Activated CD8-positive, alpha-beta memory T cell treated with anti-CD3 and anti-CD28 coated beads, Interleukin-2, amount 50 U/mL, for 1 hour (primary cell): Measurements from ENCODE around the gene KIFAP3.
"Not testable (repeated sequence)": the region's sequence is repeated elsewhere in the genome, so short reads cannot be mapped to it uniquely, and the experiment has no call there.

Experiments used
- DNase-seq: peaks from one replicate; pipeline ENCODE4 v3.0.0-alpha.2; 2020; ENCODE audit errors: extremely low read depth

The KIFAP3 gene

GRCh38 chr1:170063109-170063826 lies 11.2 kb downstream of the KIFAP3 start:
- DNase-seq: no peak

GRCh38 chr1:170061676-170062075 lies 12.8 kb downstream of the KIFAP3 start:
- not testable (repeated sequence) for DNase-seq

- DNase-seq: not testable (repeated sequence)
Observed at GRCh38 chr1:170060015-170060520, 14.4 kb downstream of the KIFAP3 start.

- no peak for DNase-seq
Observed at GRCh38 chr1:170049176-170049800, 25.2 kb downstream of the KIFAP3 start.

GRCh38 chr1:170048515-170048914 lies 26.0 kb downstream of the KIFAP3 start:
- no peak for DNase-seq

GRCh38 chr1:170044187-170044586 lies 30.3 kb downstream of the KIFAP3 start:
- DNase-seq: no peak

GRCh38 chr1:170041423-170042192 lies 32.9 kb downstream of the KIFAP3 start:
- no peak for DNase-seq

- DNase-seq: no peak
Observed at GRCh38 chr1:170032531-170033280, 41.8 kb downstream of the KIFAP3 start.

GRCh38 chr1:170030212-170030611 lies 44.3 kb downstream of the KIFAP3 start:
- no peak for DNase-seq

- no peak for DNase-seq
Observed at GRCh38 chr1:170027760-170028159, 46.7 kb downstream of the KIFAP3 start.

- DNase-seq: no peak
Observed at GRCh38 chr1:170020859-170021258, 53.6 kb downstream of the KIFAP3 start.

- DNase-seq: no peak
Observed at GRCh38 chr1:170017478-170017877, 57.0 kb downstream of the KIFAP3 start.

- DNase-seq: no peak
Observed at GRCh38 chr1:170012920-170013319, 61.6 kb downstream of the KIFAP3 start.

- DNase-seq: no peak
Observed at GRCh38 chr1:170010443-170010842, 64.1 kb downstream of the KIFAP3 start.

GRCh38 chr1:170009551-170009950 lies 64.9 kb downstream of the KIFAP3 start:
- no peak for DNase-seq

GRCh38 chr1:170008745-170009144 lies 65.8 kb downstream of the KIFAP3 start:
- DNase-seq: not testable (repeated sequence)

- DNase-seq: not testable (repeated sequence)
Observed at GRCh38 chr1:170003270-170003835, 71.1 kb downstream of the KIFAP3 start.

GRCh38 chr1:170001266-170001665 lies 73.2 kb downstream of the KIFAP3 start:
- DNase-seq: no peak

- DNase-seq: no peak
Observed at GRCh38 chr1:169999761-170000160, 74.7 kb downstream of the KIFAP3 start.

- no peak for DNase-seq
Observed at GRCh38 chr1:169999331-169999741, 75.2 kb downstream of the KIFAP3 start.

- no peak for DNase-seq
Observed at GRCh38 chr1:169995993-169996392, 78.5 kb downstream of the KIFAP3 start.
